Measurements from ENCODE around the gene ISCU.

ISCU gene

DNA sequence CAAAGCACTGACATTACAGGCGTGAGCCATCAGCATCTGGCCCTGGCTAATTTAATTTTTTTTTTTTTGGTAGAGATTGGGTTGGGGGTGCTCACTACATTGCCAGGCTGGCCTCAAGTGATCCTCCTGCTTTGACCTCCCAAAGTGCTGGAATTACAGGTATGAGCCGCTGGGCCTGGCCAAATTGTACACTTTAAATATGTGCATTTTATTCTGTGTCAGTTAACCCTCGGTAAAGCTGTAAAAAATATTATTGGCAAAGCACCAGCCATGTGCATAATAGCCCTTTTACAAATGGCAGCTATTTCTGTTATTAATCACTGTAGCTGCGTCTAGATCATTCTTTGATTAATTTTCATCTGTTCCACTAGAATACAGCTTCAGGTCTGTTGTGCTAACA lies 23.5 kb downstream of the ISCU start:
- TF ChIP-seq GATA2 (IDR thresholded peaks at IDR 0.05; ENCODE audit: low read depth, low read length) (no peak), GATA3 (IDR thresholded peaks at IDR 0.05; ENCODE audit: low read depth, low read length) (no peak)

DNA sequence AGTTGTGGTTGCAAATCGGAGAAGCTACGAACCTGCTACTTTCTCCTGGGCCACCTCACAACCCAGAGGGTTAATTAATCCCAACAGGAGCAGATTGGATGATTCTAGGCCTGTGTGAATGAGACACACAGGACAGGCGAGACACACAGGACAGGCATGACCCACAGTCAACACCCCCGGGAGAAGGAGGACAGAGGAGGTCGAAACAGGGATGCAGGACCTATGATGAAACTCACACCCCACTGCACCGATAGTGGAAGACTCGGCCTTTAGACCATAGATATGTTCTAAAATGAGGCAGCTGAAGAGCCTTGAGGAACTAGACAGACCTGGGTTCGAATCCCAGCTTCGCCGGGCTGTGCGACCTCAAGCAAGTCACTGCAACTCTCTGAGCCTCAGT lies 23.9 kb downstream of the ISCU start:
- no peak for TF ChIP-seq GATA2 (IDR thresholded peaks at IDR 0.05; ENCODE audit: low read depth, low read length)

DNA sequence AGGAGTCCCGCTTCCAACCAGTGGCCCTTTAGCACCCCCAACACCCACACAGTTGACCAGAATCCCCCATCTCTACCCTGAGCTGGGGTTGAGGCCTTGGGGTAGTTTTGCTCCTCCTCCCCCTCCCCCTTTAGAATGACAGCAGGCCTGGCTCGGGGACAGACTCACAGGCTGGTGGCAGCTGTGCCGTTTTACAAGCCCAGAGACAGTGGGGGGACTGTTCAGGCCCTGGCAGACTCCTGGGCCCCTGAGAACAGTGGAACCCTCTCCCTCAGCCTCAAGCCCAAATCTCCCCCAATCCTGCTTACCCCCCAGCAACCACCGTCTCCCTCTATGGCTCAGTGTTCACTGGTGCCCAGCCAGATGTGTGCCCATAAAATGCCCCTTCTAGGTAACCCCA lies 25.4 kb downstream of the ISCU start:
- no peak for TF ChIP-seq GATA3 (IDR thresholded peaks at IDR 0.05; ENCODE audit: low read depth, low read length)
- no peak for TF ChIP-seq GATA2 (IDR thresholded peaks at IDR 0.05; ENCODE audit: low read depth, low read length)

DNA sequence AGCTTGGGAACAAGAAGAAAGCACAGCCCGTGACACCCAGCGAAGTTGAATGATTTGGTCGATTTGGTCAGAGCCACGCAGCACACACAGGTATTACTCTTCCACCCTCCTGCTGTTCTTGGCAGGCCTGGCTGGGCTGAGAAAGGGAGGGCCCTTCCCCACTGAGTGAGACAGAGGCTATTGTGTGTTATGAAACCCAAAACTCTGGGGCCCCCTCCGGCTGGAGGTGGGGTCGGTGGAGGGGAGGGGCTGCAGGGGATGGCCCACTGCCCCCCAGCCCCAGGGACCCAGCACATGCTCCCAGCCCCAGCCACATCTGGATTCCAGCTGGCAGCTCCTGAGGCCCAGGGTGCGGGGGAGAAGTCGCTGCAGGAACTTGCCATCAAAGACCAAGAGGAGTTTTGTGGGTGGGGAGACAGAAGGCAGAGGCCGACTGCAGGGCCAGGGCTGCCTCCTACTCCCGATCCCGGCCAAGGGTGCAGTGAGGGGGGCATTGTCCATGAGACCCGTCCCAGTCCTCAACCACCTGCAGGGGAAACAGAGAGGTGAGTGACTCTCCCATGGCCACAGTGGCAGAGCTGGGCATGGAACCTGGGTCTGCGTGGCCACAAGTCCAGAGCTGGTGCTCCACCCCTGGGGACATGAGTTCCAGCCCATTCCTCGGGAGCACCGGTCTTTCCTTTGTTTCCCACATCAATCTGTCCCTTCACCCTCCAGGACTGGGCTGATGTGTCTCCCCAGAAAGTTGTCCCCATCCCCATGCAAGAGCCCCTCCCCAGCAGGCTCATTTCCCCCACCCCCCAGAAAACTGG lies 26.8 kb downstream of the ISCU start:
- TF ChIP-seq GATA2 (IDR thresholded peaks at IDR 0.05; ENCODE audit: low read depth, low read length) (no peak), GATA3 (IDR thresholded peaks at IDR 0.05; ENCODE audit: low read depth, low read length) (no peak)

DNA sequence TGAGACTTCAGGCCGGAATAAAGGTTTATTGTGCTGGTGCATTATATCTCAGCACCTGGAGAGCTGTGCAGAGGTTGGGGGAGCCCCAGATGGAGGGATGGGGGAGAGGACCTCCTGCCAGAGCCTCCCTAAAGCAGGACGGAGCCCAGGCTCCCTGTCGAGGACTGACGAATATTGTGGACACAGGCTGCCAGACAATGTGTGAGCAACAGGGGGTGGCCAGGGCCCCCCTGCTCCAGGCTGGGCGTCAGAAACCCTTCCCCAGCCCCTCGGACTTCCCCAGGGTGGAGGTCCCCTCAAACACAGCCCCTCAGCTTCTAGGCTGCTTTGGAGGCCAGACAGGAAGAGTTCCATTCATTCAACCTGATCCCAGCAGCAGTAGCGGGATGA lies 27.4 kb downstream of the ISCU start:
- no peak for TF ChIP-seq GATA3 (IDR thresholded peaks at IDR 0.05; ENCODE audit: low read depth, low read length)
- no peak for TF ChIP-seq GATA2 (IDR thresholded peaks at IDR 0.05; ENCODE audit: low read depth, low read length)

DNA sequence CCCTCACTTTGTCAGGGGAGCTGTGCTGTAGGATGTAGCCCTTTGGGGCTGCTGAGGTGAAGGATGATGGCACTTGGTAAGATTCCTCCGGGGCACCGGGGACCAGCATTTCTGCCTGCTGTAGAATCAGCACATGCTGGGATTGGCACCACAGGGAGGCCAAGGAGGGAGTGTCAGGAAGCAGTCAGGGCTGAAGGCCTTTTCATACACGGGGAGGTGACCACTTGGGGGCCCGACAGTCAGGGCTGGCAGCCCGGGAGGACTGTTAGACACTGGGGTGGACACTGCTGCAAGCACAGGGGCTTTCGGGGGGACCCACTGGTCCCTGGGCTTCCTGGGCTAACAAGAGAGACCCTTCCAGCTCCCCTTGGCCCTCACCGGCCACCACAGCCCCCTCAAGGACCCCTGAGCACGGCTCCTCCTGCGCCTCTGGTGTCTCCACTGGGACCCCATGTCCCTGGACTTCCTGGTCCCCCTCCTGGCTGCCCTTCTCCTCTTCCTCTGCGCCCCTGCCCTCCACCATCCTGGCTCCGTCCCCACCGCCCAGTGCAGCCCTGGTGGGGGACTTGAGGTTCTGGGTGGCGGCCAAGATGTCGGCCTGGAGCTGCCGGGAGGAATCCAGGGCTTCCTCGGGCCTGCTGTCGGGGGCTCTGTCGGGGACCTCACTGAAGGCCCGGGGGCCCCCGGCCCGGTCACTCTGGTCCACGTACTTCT lies 29.0 kb downstream of the ISCU start:
- TF ChIP-seq GATA2 (IDR thresholded peaks at IDR 0.05; ENCODE audit: low read depth, low read length): no peak
- no peak for TF ChIP-seq GATA3 (IDR thresholded peaks at IDR 0.05; ENCODE audit: low read depth, low read length)

DNA sequence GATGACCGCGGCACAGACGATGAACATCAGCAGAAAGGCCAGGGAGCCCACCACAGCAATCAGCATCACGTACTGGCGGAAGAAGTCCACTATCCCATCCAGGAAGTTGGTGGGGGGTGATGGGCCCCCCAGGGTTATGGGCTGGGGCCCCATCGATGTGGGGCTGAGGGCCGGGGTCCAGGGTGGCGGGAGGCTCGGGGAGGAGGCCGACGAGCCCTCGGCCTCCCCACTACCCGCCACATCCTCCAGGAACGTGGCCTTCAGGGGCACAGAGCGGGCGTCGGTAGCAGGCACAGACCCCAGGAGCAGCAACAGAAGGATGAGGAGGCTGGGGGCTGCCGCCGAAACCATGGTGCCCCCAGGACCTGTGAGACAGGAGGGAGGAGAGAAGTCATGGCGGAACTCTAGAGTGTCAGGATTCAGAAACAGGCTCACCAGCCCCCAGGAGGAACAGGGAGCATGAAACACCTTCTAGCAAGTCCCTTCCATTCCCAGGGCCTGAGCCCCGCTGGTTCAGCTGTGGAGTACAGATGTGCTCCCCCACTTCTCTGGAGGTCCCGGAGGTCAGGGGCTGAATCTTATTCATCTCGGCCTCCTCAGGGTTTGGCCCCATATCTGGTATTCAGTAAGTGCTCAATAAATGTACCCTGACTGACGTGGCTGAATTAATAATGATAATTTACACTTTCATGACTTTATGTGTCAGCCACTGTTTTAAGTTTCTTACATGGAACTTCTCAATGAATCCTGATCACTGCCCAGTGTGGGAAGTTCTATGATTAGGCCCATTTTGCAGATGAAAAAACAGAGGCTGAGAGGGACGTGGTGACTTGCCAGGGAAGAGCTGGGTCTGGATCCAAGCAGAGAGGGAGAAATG lies 29.9 kb downstream of the ISCU start:
- TF ChIP-seq GATA2 (IDR thresholded peaks at IDR 0.05; ENCODE audit: low read depth, low read length): no peak
- no peak for TF ChIP-seq GATA3 (IDR thresholded peaks at IDR 0.05; ENCODE audit: low read depth, low read length)

DNA sequence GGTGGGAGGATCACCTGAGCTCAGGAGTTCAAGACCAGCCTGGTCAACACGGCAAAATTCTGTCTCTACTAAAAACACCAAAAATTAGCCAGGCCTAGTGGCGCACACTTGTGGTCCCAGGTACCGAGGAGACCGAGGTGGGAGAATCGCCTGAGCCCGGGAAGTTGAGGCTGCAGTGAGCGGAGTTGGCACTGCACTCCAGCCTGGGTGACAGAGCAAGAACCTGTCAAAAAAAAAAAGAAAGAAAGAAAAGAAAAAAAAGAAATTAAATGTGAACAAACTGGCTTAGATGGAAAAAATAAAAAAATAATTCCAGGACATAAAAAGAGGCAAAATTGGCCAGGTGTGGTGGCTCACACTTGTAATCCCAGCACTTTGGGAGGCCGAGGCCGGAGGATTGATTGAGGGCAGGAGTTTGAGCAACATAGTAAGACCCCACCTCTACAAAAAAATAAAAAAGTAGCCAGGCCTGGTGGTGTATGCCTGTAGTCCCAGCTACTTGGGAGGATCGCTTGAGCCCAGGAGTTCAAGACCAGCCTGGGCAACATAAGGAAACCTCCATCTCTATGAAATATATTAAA lies 32.0 kb downstream of the ISCU start:
- no peak for TF ChIP-seq GATA3 (IDR thresholded peaks at IDR 0.05; ENCODE audit: low read depth, low read length)
- TF ChIP-seq GATA2 (IDR thresholded peaks at IDR 0.05; ENCODE audit: low read depth, low read length): no peak

DNA sequence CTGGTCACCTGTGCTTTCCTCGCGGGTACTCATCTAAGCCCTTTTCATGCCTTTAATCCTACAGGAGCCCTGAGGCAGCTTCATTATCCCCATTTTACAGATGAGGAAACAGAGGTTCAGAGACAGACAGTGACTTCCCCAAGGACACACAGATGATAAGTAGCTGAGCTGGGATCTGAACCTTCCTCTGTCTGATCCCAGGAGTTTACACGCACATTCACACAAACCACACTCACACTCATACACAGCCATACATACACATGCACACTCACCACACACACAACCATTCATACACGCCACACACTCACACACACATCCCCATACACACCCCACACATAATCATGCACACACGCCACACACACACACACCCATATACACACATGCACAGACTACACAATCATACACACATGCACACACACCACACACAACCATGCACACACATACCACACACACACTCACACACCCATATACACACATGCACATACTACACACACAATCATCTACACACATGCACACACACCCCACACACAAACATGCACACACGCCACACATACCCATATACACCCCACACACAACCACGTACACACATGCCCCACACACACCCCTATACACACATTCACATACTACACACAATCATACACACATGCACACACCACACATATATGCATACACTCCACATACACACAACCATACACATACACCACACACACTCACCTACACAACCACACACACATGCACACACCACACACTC lies 32.7 kb downstream of the ISCU start:
- TF ChIP-seq GATA3 (IDR thresholded peaks at IDR 0.05; ENCODE audit: low read depth, low read length) (no peak), GATA2 (IDR thresholded peaks at IDR 0.05; ENCODE audit: low read depth, low read length) (no peak)

DNA sequence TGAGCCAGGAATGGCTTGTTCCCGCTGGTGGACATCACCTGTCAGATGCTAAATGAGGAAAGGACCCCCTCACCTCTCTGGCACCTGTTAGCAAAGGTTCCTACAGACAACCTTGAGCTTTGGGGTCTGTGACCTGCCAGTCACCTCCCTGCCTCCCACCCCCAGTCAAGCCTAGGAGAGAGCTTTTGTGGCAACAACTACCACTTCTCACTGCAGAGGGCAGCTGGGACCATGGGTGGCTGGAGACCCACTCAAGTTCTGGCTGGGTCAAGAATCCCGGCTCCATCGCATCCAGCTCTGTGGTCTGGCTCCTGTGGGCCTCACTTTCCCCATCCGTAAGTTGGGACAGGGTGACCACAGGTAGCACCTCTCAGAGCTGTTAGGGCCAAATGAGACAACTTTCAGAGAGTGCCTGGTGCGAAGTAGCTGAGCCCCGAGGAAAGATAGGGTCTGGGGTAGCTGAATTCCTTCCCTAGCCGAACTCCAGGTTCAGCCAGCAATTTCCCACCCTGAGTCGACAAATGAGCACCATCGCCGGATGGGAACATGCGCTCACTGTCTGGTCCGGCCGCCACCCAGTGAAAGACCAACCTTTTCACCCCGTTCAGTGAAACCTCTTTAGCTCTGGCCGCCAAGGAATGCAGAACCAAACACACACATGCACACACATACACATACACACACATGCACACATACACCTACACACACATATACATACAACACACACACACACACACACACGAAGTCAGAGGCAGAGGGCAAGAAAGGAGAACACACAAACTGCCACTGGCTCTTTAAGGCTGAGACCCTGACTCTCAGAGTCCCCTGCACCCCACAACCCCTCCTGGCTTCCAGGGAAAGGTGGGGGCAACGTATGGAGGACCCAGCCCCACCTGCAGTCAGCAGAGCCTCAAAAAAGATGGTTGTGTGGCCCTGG lies 33.6 kb downstream of the ISCU start:
- TF ChIP-seq GATA2 (IDR thresholded peaks at IDR 0.05; ENCODE audit: low read depth, low read length): no peak
- TF ChIP-seq GATA3 (IDR thresholded peaks at IDR 0.05; ENCODE audit: low read depth, low read length): no peak

DNA sequence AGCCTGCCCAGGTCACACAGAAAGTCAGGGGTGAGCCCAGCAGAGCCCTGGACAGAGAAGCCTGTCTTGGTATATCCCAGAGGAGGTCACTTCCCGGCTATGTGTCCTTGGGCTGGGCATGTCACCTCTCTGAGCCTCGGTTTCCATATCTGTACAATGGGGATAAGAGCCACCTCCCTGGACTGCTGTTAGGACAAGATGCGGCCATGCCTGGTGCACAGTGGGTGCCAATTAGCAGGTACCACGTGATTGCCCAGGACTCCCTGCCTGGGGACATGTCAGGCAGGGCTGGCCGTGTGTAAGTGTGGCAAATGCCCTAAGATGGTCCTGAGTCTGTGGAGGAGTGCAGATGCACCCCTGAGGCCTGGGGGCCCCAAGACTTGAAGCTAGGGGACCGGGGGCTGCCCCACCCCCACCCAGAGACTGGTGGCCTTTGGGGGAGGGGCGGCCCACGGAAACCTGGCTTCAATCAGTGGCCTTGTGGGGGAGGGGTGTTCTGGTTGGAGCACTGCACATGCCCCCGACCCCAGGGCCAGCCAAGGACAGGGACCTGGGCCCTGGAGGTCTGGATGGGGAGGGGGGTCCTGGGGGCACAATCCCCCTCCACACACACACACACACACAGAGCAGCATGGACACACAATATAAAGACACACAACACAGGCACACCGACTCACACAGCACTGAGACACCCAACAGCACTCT lies 34.6 kb downstream of the ISCU start:
- TF ChIP-seq GATA2 (IDR thresholded peaks at IDR 0.05; ENCODE audit: low read depth, low read length) (no peak), GATA3 (IDR thresholded peaks at IDR 0.05; ENCODE audit: low read depth, low read length) (no peak)
